SK-N-SH (cell line): Measurements from ENCODE around the gene SEZ6L. TPM values are rescaled to one million over a fixed set of nuclear protein-coding genes. Genes with fewer than 3 reads are reported as not detected.

Experiments
- CTCF ChIA-PET: fragments of 300-600, 350-600 bp; formaldehyde crosslinking; extraction: SDS; loops from one replicate; lab custom pipeline; 2021; lab: Yijun Ruan, JAX
- POLR2A ChIA-PET: fragments of 350-600 bp; sonication (Branson Sonifier 250); formaldehyde crosslinking; extraction: SDS; loops from one replicate; lab custom pipeline; 2020; ENCODE audit warnings: antibody characterized with exemption, inconsistent platforms; lab: Yijun Ruan, JAX
- DNase-seq: peaks from one replicate; pipeline ENCODE4 v3.0.0; 2012
- H2AFZ ChIP-seq: fragments of 200-600 bp; sonication (generic); 2 replicates; pipeline ENCODE4 v1.8.1; 2016; ENCODE audit warnings: antibody characterized with exemption, mild to moderate bottlenecking, low read depth
- H3F3A ChIP-seq: fragments of 200-600 bp; sonication (generic); replicated peaks from 2 replicates; pipeline ENCODE3; 2016; ENCODE audit warnings: antibody characterized with exemption, mild to moderate bottlenecking; ENCODE audit not compliant: insufficient read depth
- H3K27ac ChIP-seq, 2 experiments: fragments of 200-500 bp in 1 of 2; fragments of 200-600 bp in 1 of 2; sonication (Bioruptor generic) in 1 of 2; sonication (generic), shearing (Covaris generic) in 1 of 2; 2 replicates each; pipeline versions ENCODE4 v1.5.1 to v1.6.1; 2014 to 2016; ENCODE audit warnings: low read depth in 2 of 2, inconsistent platforms in 1 of 2, low read length in 1 of 2, mild to moderate bottlenecking in 1 of 2, mixed read lengths in 1 of 2
- H3K27me3 ChIP-seq: fragments of 200-600 bp; sonication (generic), shearing (Covaris generic); 2 replicates; pipeline ENCODE4 v1.6.1; 2016; ENCODE audit warnings: mixed run types; ENCODE audit not compliant: insufficient read depth
- H3K36me3 ChIP-seq, 2 experiments: fragments of 200-500 bp in 1 of 2; fragments of 200-600 bp in 1 of 2; sonication (Bioruptor generic) in 1 of 2; sonication (generic) in 1 of 2; replicated peaks in 1 of 2; 2 replicates each; pipeline versions ENCODE3 to v1.5.1; 2014 to 2016; ENCODE audit warnings: low read length in 1 of 2, mild to moderate bottlenecking in 1 of 2; ENCODE audit not compliant: insufficient read depth in 2 of 2, control insufficient read depth in 1 of 2
- H3K4me1 ChIP-seq, 2 experiments: fragments of 200-500 bp in 1 of 2; fragments of 200-600 bp in 1 of 2; sonication (Bioruptor generic) in 1 of 2; sonication (generic), shearing (Covaris generic) in 1 of 2; 2 replicates each; pipeline versions ENCODE4 v1.5.1 to v1.6.1; 2014 to 2016; ENCODE audit warnings: low read depth in 1 of 2, low read length in 1 of 2, mixed run types in 1 of 2; ENCODE audit not compliant: insufficient read depth in 2 of 2, control insufficient read depth in 1 of 2
- H3K4me2 ChIP-seq: fragments of 200-600 bp; sonication (generic), shearing (Covaris generic); 2 replicates; pipeline ENCODE4 v1.6.1; 2017; ENCODE audit warnings: mixed run types
- H3K4me3 ChIP-seq, 2 experiments: fragments of 200-500 bp in 1 of 2; fragments of 200-600 bp in 1 of 2; sonication (Bioruptor generic) in 1 of 2; sonication (generic), shearing (Covaris generic) in 1 of 2; 2 replicates each; pipeline versions ENCODE4 v1.5.1 to v1.8.1; 2014 to 2016; ENCODE audit warnings: low read depth in 2 of 2, inconsistent platforms in 1 of 2, low read length in 1 of 2, mild to moderate bottlenecking in 1 of 2, mixed read lengths in 1 of 2, moderate library complexity in 1 of 2
- H3K79me2 ChIP-seq: fragments of 200-600 bp; sonication (generic); 2 replicates; pipeline ENCODE4 v1.8.1; 2017; ENCODE audit warnings: mild to moderate bottlenecking; ENCODE audit not compliant: insufficient read depth
- H3K9ac ChIP-seq: fragments of 200-600 bp; sonication (generic); 2 replicates; pipeline ENCODE4 v1.6.1; 2017; ENCODE audit warnings: mixed run types
- H3K9me2 ChIP-seq: fragments of 200-600 bp; sonication (generic); 2 replicates; pipeline ENCODE4 v1.6.1; 2017; ENCODE audit warnings: mixed run types
- H3K9me3 ChIP-seq: fragments of 200-600 bp; sonication (generic); 2 replicates; pipeline ENCODE4 v1.6.1; 2017; ENCODE audit warnings: mixed run types, mild to moderate bottlenecking, moderate library complexity
- H4K20me1 ChIP-seq: fragments of 200-600 bp; sonication (generic); 2 replicates; pipeline ENCODE4 v1.6.1; 2017; ENCODE audit warnings: mild to moderate bottlenecking, mixed run types; ENCODE audit not compliant: insufficient read depth
- CHD2 ChIP-seq: fragments of 150-350 bp; IDR thresholded peaks from 2 replicates; pipeline ENCODE4 v1.6.1; 2018; ENCODE audit warnings: low read length; ENCODE audit not compliant: partially characterized antibody
- EP300 ChIP-seq, 2 experiments: IDR thresholded peaks; 2 replicates each; pipeline versions ENCODE4 v1.4.0 to v1.6.1; 2012; ENCODE audit warnings: borderline replicate concordance in 1 of 2, low read depth in 1 of 2, low read length in 1 of 2
- FOXJ3 ChIP-seq: sonication (generic); formaldehyde crosslinking; IDR thresholded peaks from 2 replicates; pipeline ENCODE4 v1.5.1; 2020; ENCODE audit warnings: mild to moderate bottlenecking, missing genetic modification reagents
- JUND ChIP-seq: IDR thresholded peaks from 2 replicates; pipeline ENCODE4 v1.4.0; 2012
- MEF2A ChIP-seq: IDR thresholded peaks from 2 replicates; pipeline ENCODE4 v1.4.0; 2012; ENCODE audit warnings: low read depth, borderline replicate concordance
- NRF1 ChIP-seq: IDR thresholded peaks from 2 replicates; pipeline ENCODE4 v1.6.1; 2012; ENCODE audit warnings: low read depth, mild to moderate bottlenecking, low read length
- POLR2AphosphoS5 ChIP-seq: IDR thresholded peaks from 2 replicates; pipeline ENCODE4 v1.6.1; 2012; ENCODE audit warnings: low read depth, low read length
- RAD21 ChIP-seq: IDR thresholded peaks from 2 replicates; pipeline ENCODE4 v1.6.1; 2012; ENCODE audit warnings: mild to moderate bottlenecking, low read length
- RFX5 ChIP-seq: IDR thresholded peaks from 2 replicates; pipeline ENCODE4 v1.6.1; 2012; ENCODE audit warnings: mild to moderate bottlenecking, improper control_type of control experiment, low read length
- TAF1 ChIP-seq: IDR thresholded peaks from 2 replicates; pipeline ENCODE4 v1.6.1; 2012; ENCODE audit warnings: low read depth, mild to moderate bottlenecking, low read length, moderate library complexity, borderline replicate concordance
- TEAD4 ChIP-seq: IDR thresholded peaks from 2 replicates; pipeline ENCODE4 v1.4.0; 2012; ENCODE audit warnings: mild to moderate bottlenecking, borderline replicate concordance; ENCODE audit not compliant: insufficient read depth
- WGBS: methylation state at CpG from one replicate; pipeline ENCODE4 v1.1.6; 2017; ENCODE audit warnings: low lambda C conversion rate; 5-methylcytosine and 5-hydroxymethylcytosine counted together
- polyA plus RNA-seq, 3 experiments: library from polyadenylated mRNA; depleted of rRNA; stranded (reverse); fragments of >200 nt; gene quantifications; 2 replicates each; pipeline ENCODE4 v1.2.3, GENCODE V29; 2012
- TF ChIP-seq, protein P1 (sequence below): IDR thresholded peaks from 2 replicates; pipeline ENCODE4 v1.4.0; 2012; ENCODE audit warnings: low read depth, borderline replicate concordance
- TF ChIP-seq, protein P2 (sequence below): fragments of 150-350 bp; IDR thresholded peaks from 2 replicates; pipeline ENCODE4 v1.6.1; 2017; ENCODE audit warnings: antibody characterized with exemption, low read length, low read depth, borderline replicate concordance
- TF ChIP-seq, protein P3 (sequence below): IDR thresholded peaks from 2 replicates; pipeline ENCODE4 v1.4.0; 2012; ENCODE audit warnings: low read depth, borderline replicate concordance

Gene SEZ6L
- polyA plus RNA-seq, 1 of the 3 experiments (the other 2 are of a cell fraction) = 0.10 TPM

DNA sequence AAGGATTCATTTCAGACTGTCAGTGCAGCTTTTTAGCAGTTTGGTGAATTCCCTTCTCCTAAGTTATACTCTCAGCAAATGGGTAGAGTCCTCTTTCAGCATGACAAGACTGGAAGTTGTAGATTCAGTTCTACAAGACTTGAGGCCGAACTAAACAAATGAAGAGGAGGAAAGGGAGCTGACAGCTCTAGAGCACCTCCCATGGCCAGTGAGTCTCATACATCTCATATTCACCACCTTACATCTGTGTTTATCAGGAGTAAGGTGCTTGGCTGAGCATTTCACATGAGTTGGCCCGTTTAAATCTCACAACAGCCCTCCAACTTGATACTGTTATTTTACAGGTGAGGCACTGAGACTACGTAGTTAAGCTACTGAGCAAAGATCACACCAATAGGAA is 30.4 kb downstream of the SEZ6L start:
- DNase-seq = no peak
- no peaks in the 10 kb centered on the region for H3K27me3 ChIP-seq
- POLR2A ChIA-PET = no interaction called here
- no peaks in the 10 kb centered on the region for H3K9me2 ChIP-seq
- no peak overlapping the region for H2AFZ ChIP-seq
- no peaks in the 10 kb centered on the region for H3K79me2 ChIP-seq
- H3K4me3 ChIP-seq = no peak overlapping the region
- H3K36me3 ChIP-seq = no peaks in the 10 kb centered on the region
- no peak overlapping the region for H3K4me2 ChIP-seq
- no peaks in the 10 kb centered on the region for H4K20me1 ChIP-seq
- no peak overlapping the region for H3K9ac ChIP-seq
- CTCF ChIA-PET = interaction anchor here (3.3 kb wide), 1 partner anchor 28 kb away, joined by 14 read pairs; no protein-coding TSS in a partner anchor
- H3K27ac ChIP-seq = no peak overlapping the region
- TF ChIP-seq JUND = no peak
- no peak for TF ChIP-seq RFX5
- no peak for TF ChIP-seq TEAD4
- no peak for TF ChIP-seq CHD2
- TF ChIP-seq FOXJ3 (CRISPR knock-in tag) = no peak
- 25% methylated on average over 3 of the region's 3 CpGs for WGBS
- H3K4me1 ChIP-seq = no peaks in the 10 kb centered on the region; a peak in 1 of 4 replicates
- H3K9me3 ChIP-seq = no peaks in the 10 kb centered on the region
- H3F3A ChIP-seq = no peaks in the 10 kb centered on the region

DNA sequence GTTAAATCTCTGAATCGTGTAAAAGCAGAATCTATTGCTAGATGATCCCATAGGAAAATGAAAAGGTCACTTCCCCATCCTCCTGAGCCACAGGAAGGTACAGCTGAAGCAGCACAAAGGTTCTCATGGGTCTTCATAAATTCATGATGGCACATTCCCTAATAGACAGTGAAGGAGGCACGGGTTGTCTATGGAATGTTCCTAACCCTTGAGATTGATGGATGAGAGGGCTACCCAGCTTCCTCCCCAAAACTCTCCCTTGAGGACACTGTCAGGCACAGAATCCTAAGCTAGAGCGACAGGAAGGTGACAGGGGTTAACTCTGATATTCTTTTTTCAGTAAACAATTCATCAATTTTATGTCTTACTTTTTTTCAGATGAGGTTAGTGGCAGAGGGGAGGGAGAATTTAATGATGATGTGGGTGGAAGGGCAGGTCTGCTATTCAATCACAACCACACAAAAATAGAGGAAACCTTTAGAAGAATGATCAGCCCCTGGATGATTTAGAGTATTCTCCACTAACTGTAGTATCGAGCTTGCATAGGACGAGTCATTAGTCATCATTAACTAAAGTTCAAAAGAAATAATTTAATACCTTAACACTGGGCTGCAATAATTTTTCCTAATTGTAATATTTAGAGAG is 33.1 kb downstream of the SEZ6L start:
- Histone ChIP-seq H3K9me3 (no peaks in the 10 kb centered on the region), H3K27ac (no peak overlapping the region), H3F3A (no peaks in the 10 kb centered on the region), H2AFZ (no peak overlapping the region), H3K27me3 (no peaks in the 10 kb centered on the region), H3K36me3 (no peaks in the 10 kb centered on the region), H3K9ac (no peak overlapping the region), H3K4me2 (no peak overlapping the region), H3K4me1 (no peaks in the 10 kb centered on the region; a peak in 1 of 4 replicates), H3K9me2 (no peaks in the 10 kb centered on the region), H3K79me2 (no peaks in the 10 kb centered on the region), H4K20me1 (no peaks in the 10 kb centered on the region), H3K4me3 (no peak overlapping the region)
- CTCF ChIA-PET = interaction anchor here (1.0 to 2.2 kb wide), 2 partner anchors 11 to 30 kb away, joined by 4 to 5 read pairs; no protein-coding TSS in a partner anchor
- 24% methylated on average over 5 of the region's 5 CpGs for WGBS
- POLR2A ChIA-PET = no interaction called here
- no peak for DNase-seq
- no peak for TF ChIP-seq RAD21
- TF ChIP-seq POLR2AphosphoS5 = no peak
- TF ChIP-seq TAF1 = no peak
- no peak for TF ChIP-seq FOXJ3 (CRISPR knock-in tag)
- no peak for TF ChIP-seq TEAD4
- no peak for TF ChIP-seq NRF1
- TF ChIP-seq, protein P1, sequence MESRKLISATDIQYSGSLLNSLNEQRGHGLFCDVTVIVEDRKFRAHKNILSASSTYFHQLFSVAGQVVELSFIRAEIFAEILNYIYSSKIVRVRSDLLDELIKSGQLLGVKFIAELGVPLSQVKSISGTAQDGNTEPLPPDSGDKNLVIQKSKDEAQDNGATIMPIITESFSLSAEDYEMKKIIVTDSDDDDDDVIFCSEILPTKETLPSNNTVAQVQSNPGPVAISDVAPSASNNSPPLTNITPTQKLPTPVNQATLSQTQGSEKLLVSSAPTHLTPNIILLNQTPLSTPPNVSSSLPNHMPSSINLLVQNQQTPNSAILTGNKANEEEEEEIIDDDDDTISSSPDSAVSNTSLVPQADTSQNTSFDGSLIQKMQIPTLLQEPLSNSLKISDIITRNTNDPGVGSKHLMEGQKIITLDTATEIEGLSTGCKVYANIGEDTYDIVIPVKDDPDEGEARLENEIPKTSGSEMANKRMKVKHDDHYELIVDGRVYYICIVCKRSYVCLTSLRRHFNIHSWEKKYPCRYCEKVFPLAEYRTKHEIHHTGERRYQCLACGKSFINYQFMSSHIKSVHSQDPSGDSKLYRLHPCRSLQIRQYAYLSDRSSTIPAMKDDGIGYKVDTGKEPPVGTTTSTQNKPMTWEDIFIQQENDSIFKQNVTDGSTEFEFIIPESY = no peak
- no peak for TF ChIP-seq EP300 (IDR thresholded peaks at IDR 0.05; ENCODE audit: borderline replicate concordance in 1 of 2, low read depth in 1 of 2, low read length in 1 of 2)
- TF ChIP-seq, protein P2, sequence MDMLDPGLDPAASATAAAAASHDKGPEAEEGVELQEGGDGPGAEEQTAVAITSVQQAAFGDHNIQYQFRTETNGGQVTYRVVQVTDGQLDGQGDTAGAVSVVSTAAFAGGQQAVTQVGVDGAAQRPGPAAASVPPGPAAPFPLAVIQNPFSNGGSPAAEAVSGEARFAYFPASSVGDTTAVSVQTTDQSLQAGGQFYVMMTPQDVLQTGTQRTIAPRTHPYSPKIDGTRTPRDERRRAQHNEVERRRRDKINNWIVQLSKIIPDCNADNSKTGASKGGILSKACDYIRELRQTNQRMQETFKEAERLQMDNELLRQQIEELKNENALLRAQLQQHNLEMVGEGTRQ = no peak
- TF ChIP-seq, protein P3, sequence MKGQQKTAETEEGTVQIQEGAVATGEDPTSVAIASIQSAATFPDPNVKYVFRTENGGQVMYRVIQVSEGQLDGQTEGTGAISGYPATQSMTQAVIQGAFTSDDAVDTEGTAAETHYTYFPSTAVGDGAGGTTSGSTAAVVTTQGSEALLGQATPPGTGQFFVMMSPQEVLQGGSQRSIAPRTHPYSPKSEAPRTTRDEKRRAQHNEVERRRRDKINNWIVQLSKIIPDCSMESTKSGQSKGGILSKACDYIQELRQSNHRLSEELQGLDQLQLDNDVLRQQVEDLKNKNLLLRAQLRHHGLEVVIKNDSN = no peak
- no peak for TF ChIP-seq RFX5
- TF ChIP-seq MEF2A = no peak
